HepG2 (cell line): Measurements from ENCODE around the gene PRKCG. TPM values are rescaled to one million over a fixed set of nuclear protein-coding genes. Genes with fewer than 3 reads are reported as not detected.

ENCODE experiments used
- ATAC-seq: fragments of 200-7000 bp; cut with Tn5 transposase; 3 replicates; pipeline ENCODE4 v1.9.1; 2020; ENCODE audit warnings: mild to moderate bottlenecking, moderate library complexity
- BruUV-seq: library from RNA; stranded (reverse); fragments of 400-500 nt; replicated peaks from 2 replicates; lab custom pipeline; 2021; lab: Mats Ljungman, UMichigan
- CTCF ChIA-PET: fragments of 300-600 bp; formaldehyde crosslinking; extraction: SDS; loops from one replicate; lab custom pipeline; 2021; ENCODE audit warnings: low total read pairs, inconsistent platforms, low intra/inter-chr PET ratio; lab: Yijun Ruan, JAX
- POLR2A ChIA-PET: fragments of 350-600 bp; sonication (Branson Sonifier 250); formaldehyde crosslinking; loops from one replicate; lab custom pipeline; 2020; ENCODE audit warnings: antibody characterized with exemption, inconsistent platforms; lab: Yijun Ruan, JAX
- DNase-seq: peaks from one replicate; pipeline ENCODE4 v3.0.0-alpha.2; 2015; ENCODE audit warnings: low spot score
- FAIRE-seq: peaks from 3 replicates; lab custom pipeline; 2011; peaks lifted over from hg19 to GRCh38; lab: Jason Lieb, UNC
- H2AFZ ChIP-seq: one replicate; pipeline ENCODE4 v1.6.1; 2011; ENCODE audit warnings: low read length, inconsistent platforms
- H3K27ac ChIP-seq: fragments of 300-600 bp; 3 replicates; pipeline ENCODE4 v1.8.0; 2011; ENCODE audit warnings: mixed run types, mild to moderate bottlenecking, mixed read lengths, low read length, inconsistent platforms; ENCODE audit not compliant: insufficient read depth; ENCODE audit errors: extremely low read length
- H3K27me3 ChIP-seq, 2 experiments: fragments of 200-600 bp in 1 of 2; 2 replicates in 1 of 2; 3 replicates in 1 of 2; pipeline versions ENCODE4 v1.6.0 to v1.8.0; 2011; ENCODE audit warnings: low read length in 2 of 2, mild to moderate bottlenecking in 2 of 2, moderate library complexity in 2 of 2, inconsistent platforms in 1 of 2; ENCODE audit not compliant: insufficient read depth in 2 of 2, control insufficient read depth in 1 of 2
- H3K36me3 ChIP-seq, 2 experiments: fragments of 200-600 bp in 1 of 2; replicated peaks in 1 of 2; 2 replicates in 1 of 2; 3 replicates in 1 of 2; pipeline versions ENCODE4 v1.5.1 to v1.8.0; 2011; ENCODE audit warnings: low read length in 2 of 2, inconsistent platforms in 1 of 2; ENCODE audit not compliant: insufficient read depth in 2 of 2, control insufficient read depth in 1 of 2
- H3K4me1 ChIP-seq: 2 replicates; pipeline ENCODE4 v1.5.1; 2012; ENCODE audit warnings: low read length, inconsistent platforms; ENCODE audit not compliant: insufficient read depth
- H3K4me2 ChIP-seq: 2 replicates; pipeline ENCODE4 v1.6.0; 2011; ENCODE audit warnings: low read depth, low read length, inconsistent platforms
- H3K4me3 ChIP-seq, 3 experiments: fragments of 200-600 bp in 1 of 3; sonication (generic), shearing (Covaris generic) in 1 of 3; replicated peaks in 1 of 3; 2 replicates each; pipeline ENCODE4 v1.5.1; 2011 to 2016; ENCODE audit warnings: low read length in 3 of 3, inconsistent platforms in 2 of 3, low read depth in 2 of 3, mild to moderate bottlenecking in 2 of 3, control low read depth in 1 of 3, mixed read lengths in 1 of 3; ENCODE audit not compliant: insufficient read depth in 1 of 3
- H3K79me2 ChIP-seq: one replicate; pipeline ENCODE4 v1.6.1; 2011; ENCODE audit warnings: low read length, inconsistent platforms; ENCODE audit not compliant: insufficient read depth
- H3K9ac ChIP-seq: 2 replicates; pipeline ENCODE4 v1.6.0; 2011; ENCODE audit warnings: mild to moderate bottlenecking, low read depth, low read length, inconsistent platforms; ENCODE audit not compliant: insufficient read depth
- H3K9me3 ChIP-seq: 2 replicates; pipeline ENCODE4 v1.5.1; 2012; ENCODE audit warnings: mild to moderate bottlenecking, low read length
- H4K20me1 ChIP-seq: 2 replicates; pipeline ENCODE4 v1.6.0; 2011; ENCODE audit warnings: inconsistent platforms, mild to moderate bottlenecking, low read length, moderate library complexity; ENCODE audit not compliant: insufficient read depth
- ISX ChIP-seq: sonication (generic); formaldehyde crosslinking; conservative IDR thresholded peaks from 2 replicates; pipeline ENCODE4 v1.5.0; 2020; ENCODE audit warnings: missing genetic modification reagents
- ZNF207 ChIP-seq: fragments of 450-650 bp; IDR thresholded peaks from 2 replicates; pipeline ENCODE4 v1.6.1; 2016; ENCODE audit warnings: antibody characterized with exemption, borderline replicate concordance
- WGBS: methylation state at CpG from one replicate; pipeline ENCODE4 v1.1.6; 2017; ENCODE audit warnings: low lambda C conversion rate; 5-methylcytosine and 5-hydroxymethylcytosine counted together
- in situ Hi-C: cut with HindIII; loops from 2 replicates; pipeline ENCODE4 v1.10.0; 2017; ENCODE audit warnings: low pct_unique_long_range_greater_than_20kb; ENCODE audit not compliant: extremely low pct_ligation_motif_present
- intact Hi-C: fragments of 100-400 bp; cut with micrococcal nuclease; formaldehyde crosslinking; loops from one replicate; pipeline ENCODE4 v1.10.0; 2022; ENCODE audit not compliant: unreplicated experiment
- polyA plus RNA-seq, 8 experiments: library from polyadenylated mRNA; depleted of rRNA in 3 of 8; stranded (reverse) in 7 of 8; unstranded in 1 of 8; fragments of >200 nt; fragmentation: Illumina TruSeq in 4 of 8; extraction: Trizol in 4 of 8; gene quantifications; 2 replicates each; pipeline versions ENCODE4 v1.2.1 to v1.2.3, GENCODE V29; 2011 to 2016; ENCODE audit warnings: low read depth in 4 of 8, missing spikeins in 1 of 8, mixed read lengths in 1 of 8; ENCODE audit not compliant: insufficient read depth in 1 of 8
- total RNA-seq, 5 experiments: library from RNA; depleted of rRNA; stranded (reverse); fragments of >200 nt; fragmentation: Illumina TruSeq; extraction: Trizol; gene quantifications; 2 replicates each; pipeline ENCODE4 v1.2.3, GENCODE V29; 2016; ENCODE audit warnings: low read depth in 1 of 5
- TF ChIP-seq, protein P1 (sequence below): sonication (generic); formaldehyde crosslinking; IDR thresholded peaks from one replicate; pipeline ENCODE4 v1.5.1; 2020; ENCODE audit warnings: mild to moderate bottlenecking, missing genetic modification reagents; ENCODE audit errors: not compliant biosample characterization

PRKCG gene
- total and polyA plus RNA-seq, 2 of the 13 experiments (the other 11 are each of a cell fraction or from before 2014, with no cell fraction given): 0.02 to 0.03 TPM

- Histone ChIP-seq H3K9me3 (no peaks in the 10 kb centered on the region), H3K9ac (no peak overlapping the region), H2AFZ (no peak overlapping the region), H3K27me3 (peaks cover 0 to 6% of the 10 kb centered on the region in 2 experiments; a peak in 1 of 5 replicates), H3K4me3 (no peak overlapping the region), H3K27ac (no peak overlapping the region), H3K36me3 (no peaks in the 10 kb centered on the region), H3K4me1 (no peaks in the 10 kb centered on the region), H4K20me1 (0 out of 2 replicates have a peak, but pooled peaks cover 2% of the 10 kb centered on the region), H3K4me2 (no peak overlapping the region), H3K79me2 (no peaks in the 10 kb centered on the region)
- BruUV-seq: no TSS peak
- POLR2A ChIA-PET: no interaction called here
- TF ChIP-seq, protein P1, sequence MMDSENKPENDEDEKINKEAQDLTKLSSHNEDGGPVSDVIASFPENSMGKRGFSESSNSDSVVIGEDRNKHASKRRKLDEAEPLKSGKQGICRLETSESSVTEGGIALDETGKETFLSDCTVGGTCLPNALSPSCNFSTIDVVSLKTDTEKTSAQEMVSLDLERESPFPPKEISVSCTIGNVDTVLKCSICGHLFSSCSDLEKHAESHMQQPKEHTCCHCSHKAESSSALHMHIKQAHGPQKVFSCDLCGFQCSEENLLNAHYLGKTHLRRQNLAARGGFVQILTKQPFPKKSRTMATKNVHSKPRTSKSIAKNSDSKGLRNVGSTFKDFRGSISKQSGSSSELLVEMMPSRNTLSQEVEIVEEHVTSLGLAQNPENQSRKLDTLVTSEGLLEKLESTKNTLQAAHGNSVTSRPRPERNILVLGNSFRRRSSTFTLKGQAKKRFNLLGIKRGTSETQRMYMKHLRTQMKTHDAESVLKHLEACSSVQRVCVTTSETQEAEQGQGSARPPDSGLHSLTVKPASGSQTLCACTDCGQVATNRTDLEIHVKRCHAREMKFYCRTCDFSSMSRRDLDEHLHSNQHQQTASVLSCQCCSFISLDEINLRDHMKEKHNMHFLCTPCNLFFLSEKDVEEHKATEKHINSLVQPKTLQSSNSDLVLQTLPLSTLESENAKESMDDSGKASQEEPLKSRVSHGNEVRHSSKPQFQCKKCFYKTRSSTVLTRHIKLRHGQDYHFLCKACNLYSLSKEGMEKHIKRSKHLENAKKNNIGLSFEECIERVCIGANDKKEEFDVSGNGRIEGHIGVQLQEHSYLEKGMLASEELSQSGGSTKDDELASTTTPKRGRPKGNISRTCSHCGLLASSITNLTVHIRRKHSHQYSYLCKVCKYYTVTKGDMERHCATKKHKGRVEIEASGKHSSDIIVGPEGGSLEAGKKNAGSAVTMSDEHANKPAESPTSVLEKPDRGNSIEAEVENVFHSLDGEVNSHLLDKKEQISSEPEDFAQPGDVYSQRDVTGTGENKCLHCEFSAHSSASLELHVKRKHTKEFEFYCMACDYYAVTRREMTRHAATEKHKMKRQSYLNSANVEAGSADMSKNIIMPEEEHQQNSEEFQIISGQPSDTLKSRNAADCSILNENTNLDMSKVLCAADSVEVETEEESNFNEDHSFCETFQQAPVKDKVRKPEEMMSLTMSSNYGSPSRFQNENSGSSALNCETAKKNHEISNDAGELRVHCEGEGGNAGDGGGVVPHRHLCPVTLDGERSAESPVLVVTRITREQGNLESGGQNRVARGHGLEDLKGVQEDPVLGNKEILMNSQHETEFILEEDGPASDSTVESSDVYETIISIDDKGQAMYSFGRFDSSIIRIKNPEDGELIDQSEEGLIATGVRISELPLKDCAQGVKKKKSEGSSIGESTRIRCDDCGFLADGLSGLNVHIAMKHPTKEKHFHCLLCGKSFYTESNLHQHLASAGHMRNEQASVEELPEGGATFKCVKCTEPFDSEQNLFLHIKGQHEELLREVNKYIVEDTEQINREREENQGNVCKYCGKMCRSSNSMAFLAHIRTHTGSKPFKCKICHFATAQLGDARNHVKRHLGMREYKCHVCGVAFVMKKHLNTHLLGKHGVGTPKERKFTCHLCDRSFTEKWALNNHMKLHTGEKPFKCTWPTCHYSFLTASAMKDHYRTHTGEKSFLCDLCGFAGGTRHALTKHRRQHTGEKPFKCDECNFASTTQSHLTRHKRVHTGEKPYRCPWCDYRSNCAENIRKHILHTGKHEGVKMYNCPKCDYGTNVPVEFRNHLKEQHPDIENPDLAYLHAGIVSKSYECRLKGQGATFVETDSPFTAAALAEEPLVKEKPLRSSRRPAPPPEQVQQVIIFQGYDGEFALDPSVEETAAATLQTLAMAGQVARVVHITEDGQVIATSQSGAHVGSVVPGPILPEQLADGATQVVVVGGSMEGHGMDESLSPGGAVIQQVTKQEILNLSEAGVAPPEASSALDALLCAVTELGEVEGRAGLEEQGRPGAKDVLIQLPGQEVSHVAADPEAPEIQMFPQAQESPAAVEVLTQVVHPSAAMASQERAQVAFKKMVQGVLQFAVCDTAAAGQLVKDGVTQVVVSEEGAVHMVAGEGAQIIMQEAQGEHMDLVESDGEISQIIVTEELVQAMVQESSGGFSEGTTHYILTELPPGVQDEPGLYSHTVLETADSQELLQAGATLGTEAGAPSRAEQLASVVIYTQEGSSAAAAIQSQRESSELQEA (CRISPR knock-in tag): no peak
- TF ChIP-seq ZNF207 (no peak), ISX (CRISPR knock-in tag) (no peak)
- FAIRE-seq (no peak), ATAC-seq (no peak), DNase-seq (no peak)
- in situ Hi-C loops (no loop called here), intact Hi-C loops (no loop called here)
- CTCF ChIA-PET: no interaction called here
- 31% methylated on average over 9 of the region's 9 CpGs for WGBS
Observed at GRCh38 chr19:53951947-53952346, 70.0 kb downstream of the PRKCG start.
